K562 (cell line): Measurements from ENCODE around the gene CSNK1A1. TPM values are rescaled to one million over a fixed set of nuclear protein-coding genes. Genes with fewer than 3 reads are reported as not detected.
A peak's percentile ranks its signal among the peaks of the same experiment; 100 is the strongest.

Experiments
- CLOCK ChIP-seq: fragments of 250-450 bp; sonication (Bioruptor Pico); IDR thresholded peaks from 2 replicates; pipeline ENCODE4 v1.4.0; 2020; ENCODE audit warnings: mild to moderate bottlenecking, moderate library complexity, borderline replicate concordance
- CREBBP ChIP-seq: IDR thresholded peaks from one replicate; pipeline ENCODE4 v1.6.1; 2012; ENCODE audit warnings: low read depth, mild to moderate bottlenecking, control low read depth, inconsistent platforms, low read length
- CUX1 ChIP-seq: fragments of 200-800 bp; sonication (Bioruptor generic); IDR thresholded peaks from 2 replicates; pipeline ENCODE4 v1.6.1; 2016; ENCODE audit warnings: missing genetic modification characterization, missing compliant biosample characterization
- MIER1 ChIP-seq: fragments of 450-650 bp; IDR thresholded peaks from 2 replicates; pipeline ENCODE4 v1.6.1; 2016; ENCODE audit warnings: antibody characterized with exemption, mild to moderate bottlenecking, low read depth
- RAD51 ChIP-seq: fragments of 450-650 bp; IDR thresholded peaks from 2 replicates; pipeline ENCODE4 v1.7.1; 2016; ENCODE audit warnings: low read depth, mild to moderate bottlenecking, borderline replicate concordance
- SMARCB1 ChIP-seq: IDR thresholded peaks from 2 replicates; pipeline ENCODE4 v1.6.1; 2011; ENCODE audit warnings: improper control_type of control experiment, low read depth; ENCODE audit not compliant: insufficient read length
- SREBF2 ChIP-seq: sonication (generic); formaldehyde crosslinking; IDR thresholded peaks from 2 replicates; pipeline ENCODE4 v1.4.0; 2020; ENCODE audit warnings: mild to moderate bottlenecking, missing genetic modification reagents
- TRIM28 ChIP-seq: fragments of 450-650 bp; IDR thresholded peaks from 2 replicates; pipeline ENCODE4 v1.6.1; 2017
- UBTF ChIP-seq, 2 experiments: IDR thresholded peaks; 2 replicates each; pipeline ENCODE4 v1.6.1; 2012; ENCODE audit warnings: improper control_type of control experiment in 2 of 2, low read depth in 2 of 2, low read length in 2 of 2, borderline replicate concordance in 1 of 2
- ZBTB12 ChIP-seq: fragments of 250-450 bp; sonication (Bioruptor Pico); IDR thresholded peaks from 2 replicates; pipeline ENCODE4 v1.4.0; 2020
- ZBTB49 ChIP-seq: sonication (generic); formaldehyde crosslinking; IDR thresholded peaks from 2 replicates; pipeline ENCODE4 v1.8.0; 2022; ENCODE audit warnings: missing genetic modification reagents, mild to moderate bottlenecking, borderline replicate concordance
- ZNF174 ChIP-seq: fragments of 250-450 bp; sonication (Bioruptor Pico); IDR thresholded peaks from 2 replicates; pipeline ENCODE4 v1.4.0; 2020; ENCODE audit warnings: mild to moderate bottlenecking
- polyA plus RNA-seq, 8 experiments: library from polyadenylated mRNA; depleted of rRNA in 4 of 8; stranded (reverse) in 5 of 8; unstranded in 3 of 8; fragments of >200 nt; fragmentation: Nextera tagmentation in 2 of 8; fragmentation: Illumina TruSeq in 1 of 8; extraction: Ambion mirVana in 2 of 8; extraction: Trizol in 1 of 8; gene quantifications; 2 replicates each; pipeline versions ENCODE4 v1.2.1 to v1.2.3, GENCODE V29; 2011 to 2014; ENCODE audit warnings: inconsistent platforms in 1 of 8, missing spikeins in 1 of 8
- total RNA-seq, 7 experiments: library from RNA; depleted of rRNA in 6 of 7; stranded (reverse); fragments of >200 nt in 6 of 7; fragmentation: Illumina TruSeq in 2 of 7; extraction: Trizol in 2 of 7; gene quantifications; 2 replicates each; pipeline versions ENCODE4 v1.2.1 to v1.2.3, GENCODE V29; 2011 to 2021; ENCODE audit warnings: low replicate concordance in 1 of 7

The CSNK1A1 gene
- total and polyA plus RNA-seq, 9 of the 15 experiments (the other 6 are each of a cell fraction or from before 2014, with no cell fraction given): 49.1 to 196 (median 154) TPM

- TF ChIP-seq ZBTB12 (CRISPR knock-in tag) (no peak), SREBF2 (CRISPR knock-in tag) (no peak), UBTF (IDR thresholded peaks at IDR 0.05; ENCODE audit: borderline replicate concordance in 1 of 2, low read depth in 2 of 2, low read length in 2 of 2) (peak in 1 of 2 experiments; percentile 82; a peak in 1 of 4 replicates), ZNF174 (CRISPR knock-in tag) (no peak), SMARCB1 (peak; percentile 98), ZBTB49 (CRISPR knock-in tag) (no peak), CREBBP (no peak), MIER1 (peak; percentile 76), CLOCK (CRISPR knock-in tag) (no peak), TRIM28 (no peak), RAD51 (no peak; the same call in none of the 2 replicates), CUX1 (no peak)
These were observed 94.4 kb downstream of the CSNK1A1 start (continued) for GRCh38 chr5:149456597-149457392.
